C4-2B (cell line): Measurements from ENCODE around the gene STOML2.
A peak's percentile ranks its signal among the peaks of the same experiment; 100 is the strongest.

Experiments
- H3K27ac ChIP-seq: fragments of 450-650 bp; 2 replicates; pipeline ENCODE4 v1.5.1; 2017
- ZFX ChIP-seq: fragments of 450-650 bp; IDR thresholded peaks from 2 replicates; pipeline ENCODE4 v1.6.1; 2017
- TF ChIP-seq, protein P1 (sequence below): fragments of 450-650 bp; conservative IDR thresholded peaks from 2 replicates; pipeline ENCODE4 v1.5.1; 2017; ENCODE audit warnings: mild to moderate bottlenecking

The STOML2 gene

DNA sequence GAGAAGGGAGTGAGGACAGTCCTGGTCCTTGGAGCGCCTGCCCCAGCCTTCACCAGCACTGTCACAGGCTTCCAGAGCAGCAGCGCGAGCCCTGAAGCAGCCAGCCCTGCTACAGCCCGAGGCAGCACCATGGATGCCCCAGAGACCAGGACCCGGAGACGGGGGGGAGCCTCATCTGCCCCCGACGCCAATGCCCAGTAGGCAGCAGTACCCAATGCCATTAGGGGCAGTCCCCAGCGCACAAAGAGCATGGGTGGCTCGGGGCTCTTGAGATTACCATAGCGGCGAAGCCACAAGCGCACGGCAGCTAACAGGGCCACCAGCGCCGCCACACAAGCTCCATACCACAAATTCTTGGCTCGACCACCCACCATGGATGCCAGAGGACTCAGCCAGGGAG is 11.4 kb downstream of the STOML2 start:
- H3K27ac ChIP-seq: no peak overlapping the region
- TF ChIP-seq ZFX: no peak
- TF ChIP-seq, protein P1, sequence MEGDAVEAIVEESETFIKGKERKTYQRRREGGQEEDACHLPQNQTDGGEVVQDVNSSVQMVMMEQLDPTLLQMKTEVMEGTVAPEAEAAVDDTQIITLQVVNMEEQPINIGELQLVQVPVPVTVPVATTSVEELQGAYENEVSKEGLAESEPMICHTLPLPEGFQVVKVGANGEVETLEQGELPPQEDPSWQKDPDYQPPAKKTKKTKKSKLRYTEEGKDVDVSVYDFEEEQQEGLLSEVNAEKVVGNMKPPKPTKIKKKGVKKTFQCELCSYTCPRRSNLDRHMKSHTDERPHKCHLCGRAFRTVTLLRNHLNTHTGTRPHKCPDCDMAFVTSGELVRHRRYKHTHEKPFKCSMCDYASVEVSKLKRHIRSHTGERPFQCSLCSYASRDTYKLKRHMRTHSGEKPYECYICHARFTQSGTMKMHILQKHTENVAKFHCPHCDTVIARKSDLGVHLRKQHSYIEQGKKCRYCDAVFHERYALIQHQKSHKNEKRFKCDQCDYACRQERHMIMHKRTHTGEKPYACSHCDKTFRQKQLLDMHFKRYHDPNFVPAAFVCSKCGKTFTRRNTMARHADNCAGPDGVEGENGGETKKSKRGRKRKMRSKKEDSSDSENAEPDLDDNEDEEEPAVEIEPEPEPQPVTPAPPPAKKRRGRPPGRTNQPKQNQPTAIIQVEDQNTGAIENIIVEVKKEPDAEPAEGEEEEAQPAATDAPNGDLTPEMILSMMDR: no peak

DNA sequence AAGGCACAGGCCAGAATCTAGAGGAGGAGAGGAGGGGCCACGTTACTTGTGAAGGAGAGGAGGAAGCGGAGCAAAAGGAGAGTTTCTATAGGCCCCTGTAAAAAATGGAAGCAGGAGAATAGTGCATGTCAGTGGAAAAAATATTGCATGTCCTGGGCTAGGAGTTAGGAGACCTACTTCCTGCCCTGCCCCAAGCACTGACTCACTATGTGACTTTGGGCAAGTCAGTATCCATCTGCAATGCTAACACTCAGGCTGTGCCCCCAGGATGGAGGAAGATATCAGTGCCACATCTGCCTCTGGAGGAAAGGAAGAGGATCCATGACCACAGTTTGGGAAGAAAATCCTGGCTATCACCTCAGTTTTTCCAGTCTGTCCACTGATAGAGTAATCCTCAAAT is 13.5 kb downstream of the STOML2 start:
- TF ChIP-seq, protein P1: no peak
- no peak for TF ChIP-seq ZFX
- H3K27ac ChIP-seq: no peak overlapping the region

DNA sequence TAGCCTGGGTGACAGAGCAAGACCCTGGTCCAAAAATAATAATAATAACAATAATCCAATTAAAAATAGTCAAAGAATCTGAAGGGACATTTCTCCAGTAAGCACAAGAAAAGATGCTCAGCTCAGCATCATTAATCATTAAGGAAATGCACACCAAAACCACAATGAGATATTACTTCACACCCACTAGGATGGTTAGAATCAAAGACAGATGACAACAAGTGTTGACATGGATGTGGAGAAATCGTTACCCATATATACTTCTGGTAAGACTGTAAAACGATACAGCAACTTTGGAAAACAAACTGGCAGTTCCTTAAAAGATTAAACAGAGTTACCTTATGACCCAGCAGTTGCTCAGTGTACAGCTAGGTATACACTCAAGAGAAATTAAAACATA is 17.9 kb downstream of the STOML2 start:
- TF ChIP-seq, protein P1: no peak
- no peak for TF ChIP-seq ZFX
- no peak overlapping the region for H3K27ac ChIP-seq

DNA sequence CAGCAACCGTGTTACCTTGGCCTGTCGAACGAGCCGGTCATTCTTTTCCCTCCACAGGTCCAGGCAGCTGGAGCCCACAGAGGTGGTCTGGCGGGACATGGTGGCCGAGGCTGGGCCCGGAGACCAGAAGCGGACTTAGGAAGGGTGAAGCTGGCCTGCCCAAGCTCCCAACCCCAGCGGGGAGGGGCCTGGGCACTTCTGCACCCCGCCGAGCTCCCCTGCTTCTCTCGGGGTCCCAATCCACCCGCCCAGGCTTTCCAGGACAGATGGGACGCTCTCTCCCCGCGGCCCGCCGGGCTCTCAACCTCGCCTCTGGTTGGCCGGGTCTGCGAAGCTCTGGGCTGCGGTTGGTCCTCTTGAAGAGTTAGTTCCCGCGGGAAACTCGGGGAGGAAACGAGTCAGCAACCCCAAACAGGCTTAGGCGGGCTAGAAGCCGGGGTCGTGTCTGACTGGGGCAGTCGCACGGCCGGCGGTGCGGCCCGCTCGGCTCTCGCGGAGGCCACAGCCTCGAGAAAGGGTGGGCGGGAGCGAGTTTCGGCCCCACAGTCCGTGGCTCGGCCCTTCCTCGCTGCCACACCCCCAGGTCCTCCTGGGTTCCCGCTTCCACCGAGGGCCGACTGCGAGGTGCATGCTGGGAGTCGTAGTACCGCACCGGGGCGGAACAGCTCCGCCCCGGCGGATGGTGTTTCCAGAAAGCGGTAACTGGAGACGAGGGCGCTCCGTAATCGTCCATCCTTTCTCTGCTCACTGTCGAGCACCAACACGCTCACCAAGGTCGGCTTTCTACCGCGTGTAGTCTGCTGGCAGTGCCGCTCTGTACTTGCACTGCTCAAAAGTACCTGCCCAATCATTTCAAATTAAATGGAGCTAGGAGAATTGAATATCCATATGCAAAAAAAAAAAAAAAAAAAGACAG is 23.2 kb downstream of the STOML2 start, which contains the start of gene FANCG:
TSS of gene FANCG (minus strand) at position 517 of the 916 bp plus-strand sequence. CDS start at position 99, 418 bp downstream.
- H3K27ac ChIP-seq: peak within 1 kb of the TSS; percentile 85
- TF ChIP-seq, protein P1: no peak
- peak; percentile 75 for TF ChIP-seq ZFX

DNA sequence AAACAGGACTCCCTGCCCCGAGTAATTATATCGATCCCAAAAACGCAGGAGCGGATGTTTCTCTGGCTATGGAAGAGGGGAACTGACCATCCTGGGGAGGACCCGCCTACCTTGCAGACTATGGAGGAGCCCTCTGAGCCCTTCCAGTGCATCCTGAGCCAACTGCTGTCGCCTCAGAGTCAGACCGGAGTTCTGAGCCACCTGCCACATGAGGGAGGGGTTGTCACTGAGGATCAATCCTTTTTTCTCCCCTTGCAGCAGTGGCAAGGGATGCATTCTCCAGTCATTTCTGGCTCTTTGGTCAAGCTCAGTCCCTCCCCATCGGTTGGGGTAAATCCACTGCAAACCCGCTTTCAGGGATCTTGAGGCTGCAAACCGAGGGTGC is 23.9 kb downstream of the STOML2 start:
- no peak for TF ChIP-seq ZFX
- TF ChIP-seq, protein P1: no peak
- H3K27ac ChIP-seq: peak overlapping the region; percentile 85

DNA sequence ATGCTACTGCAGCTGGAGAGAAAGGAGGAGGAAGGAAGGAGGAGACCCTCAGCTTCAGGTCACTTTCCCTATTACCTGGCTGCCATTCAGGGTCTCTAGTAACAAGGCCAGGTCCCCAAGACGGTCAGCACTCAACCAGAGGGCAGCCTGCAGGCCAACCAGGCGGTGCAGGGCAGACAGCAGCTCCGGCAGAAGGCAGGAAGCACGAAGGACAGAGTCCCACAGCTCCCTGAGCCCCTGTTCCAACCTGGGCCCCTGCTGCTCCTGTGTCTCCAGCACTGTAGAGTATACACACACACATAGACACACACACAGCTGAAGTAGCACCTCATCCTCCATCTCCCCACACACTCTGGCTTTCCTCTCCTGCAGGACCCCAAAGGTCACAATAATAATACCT is 24.9 kb downstream of the STOML2 start:
- H3K27ac ChIP-seq: peak overlapping the region; percentile 85

DNA sequence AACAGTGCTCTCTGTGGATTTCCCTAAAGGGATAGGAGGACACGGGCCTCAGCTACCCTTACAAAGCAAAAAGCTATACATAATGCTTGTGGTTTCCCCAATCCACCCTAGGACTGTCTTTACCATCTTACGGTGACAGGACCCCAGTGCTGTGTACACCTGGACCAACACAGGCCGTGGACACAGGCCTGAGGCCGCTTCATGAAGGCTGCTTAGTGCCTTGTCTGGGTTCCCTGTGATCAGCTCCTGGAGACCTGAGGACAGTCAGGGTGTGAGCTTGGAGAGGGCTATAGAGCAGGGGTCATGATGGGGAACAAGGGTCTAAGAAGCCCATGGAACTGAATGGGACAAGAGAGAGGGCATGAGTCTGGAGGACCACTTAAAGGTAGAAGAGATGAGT is 26.1 kb downstream of the STOML2 start:
- TF ChIP-seq, protein P1: no peak
- no peak for TF ChIP-seq ZFX
- no peak overlapping the region for H3K27ac ChIP-seq

More for the DNA sequence above, 24.9 kb downstream of the STOML2 start:
- TF ChIP-seq, protein P1: no peak
- TF ChIP-seq ZFX: no peak
